PC-9 (cell line): ENCODE results near the gene ATP8B1.

Source experiments
- CTCF ChIP-seq: fragments of 200-600 bp; sonication (generic); conservative IDR thresholded peaks from 2 replicates; pipeline ENCODE4 v1.6.1; 2017; ENCODE audit warnings: mixed run types, antibody characterized with exemption, mild to moderate bottlenecking, moderate library complexity
- EZH2 ChIP-seq: fragments of 200-600 bp; sonication (generic); IDR thresholded peaks from 2 replicates; pipeline ENCODE4 v1.8.0; 2017; ENCODE audit warnings: antibody characterized with exemption, low read depth

- TF ChIP-seq CTCF (no peak), EZH2 (no peak)
Observed at GRCh38 chr18:57744211-57744694, 58.9 kb downstream of the ATP8B1 start.
